GM23248 (cell line): Measurements from ENCODE around the gene ADCY5. TPM values are rescaled to one million over a fixed set of nuclear protein-coding genes. Genes with fewer than 3 reads are reported as not detected.

Experiments used
- DNase-seq: peaks from one replicate; pipeline ENCODE4 v3.0.0-alpha.2; 2015
- H2AFZ ChIP-seq: fragments of 200-600 bp; sonication (generic); 2 replicates; pipeline ENCODE4 v1.6.1; 2016; ENCODE audit warnings: antibody characterized with exemption
- H3F3A ChIP-seq: fragments of 200-600 bp; sonication (generic); 2 replicates; pipeline ENCODE4 v1.6.1; 2016; ENCODE audit warnings: mild to moderate bottlenecking, antibody characterized with exemption, mixed run types; ENCODE audit not compliant: insufficient read depth
- H3K27ac ChIP-seq: fragments of 200-600 bp; sonication (generic); 2 replicates; pipeline ENCODE4 v1.5.1; 2016; ENCODE audit warnings: mild to moderate bottlenecking
- H3K27me3 ChIP-seq: fragments of 200-600 bp; sonication (generic); replicated peaks from 2 replicates; pipeline ENCODE4 v1.6.1; 2016; ENCODE audit warnings: mild to moderate bottlenecking; ENCODE audit not compliant: insufficient read depth
- H3K36me3 ChIP-seq: fragments of 200-600 bp; sonication (generic); 2 replicates; pipeline ENCODE4 v1.6.1; 2016; ENCODE audit warnings: low read depth, mild to moderate bottlenecking
- H3K4me1 ChIP-seq: fragments of 200-600 bp; sonication (generic); 2 replicates; pipeline ENCODE4 v1.6.1; 2016; ENCODE audit warnings: mild to moderate bottlenecking; ENCODE audit not compliant: insufficient read depth
- H3K4me2 ChIP-seq: fragments of 200-600 bp; sonication (generic); one replicate; pipeline ENCODE4 v1.6.1; 2016; ENCODE audit warnings: mild to moderate bottlenecking; ENCODE audit not compliant: unreplicated experiment
- H3K4me3 ChIP-seq: fragments of 200-600 bp; sonication (generic); 2 replicates; pipeline ENCODE4 v1.5.1; 2016; ENCODE audit warnings: mild to moderate bottlenecking
- H3K79me2 ChIP-seq: fragments of 200-600 bp; sonication (generic); 2 replicates; pipeline ENCODE4 v1.6.1; 2016; ENCODE audit warnings: mild to moderate bottlenecking; ENCODE audit not compliant: insufficient read depth
- H3K9ac ChIP-seq: fragments of 200-600 bp; sonication (generic); 2 replicates; pipeline ENCODE4 v1.6.1; 2016; ENCODE audit warnings: mild to moderate bottlenecking
- H3K9me2 ChIP-seq: fragments of 200-600 bp; sonication (generic); 2 replicates; pipeline ENCODE4 v1.6.1; 2016; ENCODE audit warnings: mixed run types, mild to moderate bottlenecking, moderate library complexity; ENCODE audit not compliant: insufficient read depth
- H3K9me3 ChIP-seq: fragments of 200-600 bp; sonication (generic); one replicate; pipeline ENCODE4 v1.6.1; 2017; ENCODE audit warnings: low read depth
- H4K20me1 ChIP-seq: fragments of 200-600 bp; sonication (generic); 2 replicates; pipeline ENCODE4 v1.6.0; 2016; ENCODE audit not compliant: insufficient read depth
- EZH2 ChIP-seq: fragments of 200-600 bp; sonication (generic); IDR thresholded peaks from 2 replicates; pipeline ENCODE4 v1.6.1; 2018; ENCODE audit warnings: antibody characterized with exemption, mild to moderate bottlenecking; ENCODE audit not compliant: insufficient read depth, poor library complexity, severe bottlenecking
- EZH2phosphoT487 ChIP-seq: fragments of 200-600 bp; sonication (generic); IDR thresholded peaks from 2 replicates; pipeline ENCODE4 v1.6.1; 2018; ENCODE audit warnings: antibody characterized with exemption, moderate library complexity, mild to moderate bottlenecking, low read depth; ENCODE audit not compliant: insufficient read depth
- WGBS, 2 experiments: methylation state at CpG; one replicate each; pipeline ENCODE4 v1.1.6; 2015 to 2017; ENCODE audit warnings: low lambda C conversion rate in 2 of 2, low coverage in 1 of 2; ENCODE audit errors: missing lambda C conversion rate in 2 of 2; 5-methylcytosine and 5-hydroxymethylcytosine counted together
- in situ Hi-C: fragments of 300-500 bp; cut with MboI; formaldehyde crosslinking; loops from 2 replicates; pipeline ENCODE4 v1.15.0; 2020
- polyA plus RNA-seq: library from polyadenylated mRNA; unstranded; fragments of >200 nt; fragmentation: Nextera tagmentation; extraction: Ambion mirVana; gene quantifications from 2 replicates; pipeline ENCODE4 v1.2.1, GENCODE V29; 2016
- total RNA-seq: library from RNA; depleted of rRNA; stranded (reverse); fragments of >200 nt; shearing (Covaris generic); gene quantifications from 2 replicates; pipeline ENCODE4 v1.2.3, GENCODE V29; 2014

ADCY5 gene
- total and polyA plus RNA-seq, 2 experiments from 2014 or later: 0.09 to 1.2 TPM

GRCh38 chr3:123424999-123425712 lies 23.7 kb downstream of the ADCY5 start:
- H3K27ac ChIP-seq: no peak overlapping the region
- H3K79me2 ChIP-seq: no peaks in the 10 kb centered on the region
- no peaks in the 10 kb centered on the region for H3F3A ChIP-seq
- in situ Hi-C loops: no loop called here
- TF ChIP-seq EZH2 (no peak), EZH2phosphoT487 (no peak)
- H3K4me2 ChIP-seq: no peak overlapping the region
- no peak overlapping the region for H3K4me3 ChIP-seq
- WGBS, 2 experiments: 61 to 69% methylated on average over 7 to 8 of the region's 8 CpGs
- H3K27me3 ChIP-seq: peaks cover 8% of the 10 kb centered on the region
- H3K36me3 ChIP-seq: no peaks in the 10 kb centered on the region
- H3K9me3 ChIP-seq: no peaks in the 10 kb centered on the region
- H4K20me1 ChIP-seq: no peaks in the 10 kb centered on the region
- H3K9me2 ChIP-seq: no peaks in the 10 kb centered on the region
- no peak overlapping the region for H2AFZ ChIP-seq
- no peaks in the 10 kb centered on the region for H3K4me1 ChIP-seq
- no peak overlapping the region for H3K9ac ChIP-seq
- DNase-seq: no peak

- H3K79me2 ChIP-seq: no peaks in the 10 kb centered on the region
- H3K4me3 ChIP-seq: no peak overlapping the region
- H3K9me3 ChIP-seq: no peaks in the 10 kb centered on the region
- H2AFZ ChIP-seq: no peak overlapping the region
- H3F3A ChIP-seq: no peaks in the 10 kb centered on the region
- H3K9me2 ChIP-seq: no peaks in the 10 kb centered on the region
- H3K36me3 ChIP-seq: no peaks in the 10 kb centered on the region
- no peaks in the 10 kb centered on the region for H4K20me1 ChIP-seq
- no peak for TF ChIP-seq EZH2phosphoT487
- no peak for TF ChIP-seq EZH2
- no peak overlapping the region for H3K9ac ChIP-seq
- in situ Hi-C loops: no loop called here
- WGBS, 2 experiments: 26 to 31% methylated on average over 13 of the region's 13 CpGs
- no peaks in the 10 kb centered on the region for H3K4me1 ChIP-seq
- H3K4me2 ChIP-seq: no peak overlapping the region
- peaks cover 8% of the 10 kb centered on the region for H3K27me3 ChIP-seq
- DNase-seq: no peak
- no peak overlapping the region for H3K27ac ChIP-seq
Observed at GRCh38 chr3:123424321-123424998, 24.4 kb downstream of the ADCY5 start.

GRCh38 chr3:123423806-123424205 lies 25.1 kb downstream of the ADCY5 start:
- Histone ChIP-seq H3K4me1 (no peaks in the 10 kb centered on the region), H3K4me3 (no peak overlapping the region), H3K4me2 (no peak overlapping the region), H3K27me3 (peaks cover 8% of the 10 kb centered on the region), H2AFZ (no peak overlapping the region), H3K9ac (no peak overlapping the region), H4K20me1 (no peaks in the 10 kb centered on the region), H3K9me3 (no peaks in the 10 kb centered on the region), H3K9me2 (no peaks in the 10 kb centered on the region), H3K27ac (no peak overlapping the region), H3K79me2 (no peaks in the 10 kb centered on the region), H3K36me3 (no peaks in the 10 kb centered on the region), H3F3A (no peaks in the 10 kb centered on the region)
- 53 to 63% methylated on average over 7 of the region's 7 CpGs for WGBS, 2 experiments
- in situ Hi-C loops: no loop called here
- DNase-seq: no peak
- TF ChIP-seq EZH2phosphoT487 (no peak), EZH2 (no peak)

- no peaks in the 10 kb centered on the region for H3F3A ChIP-seq
- in situ Hi-C loops: no loop called here
Observed at GRCh38 chr3:123423031-123423430, 25.9 kb downstream of the ADCY5 start.

More at GRCh38 chr3:123423031-123423430, 25.9 kb downstream of the ADCY5 start:
- Histone ChIP-seq H3K4me3 (no peak overlapping the region), H3K4me2 (no peak overlapping the region), H3K9me2 (no peaks in the 10 kb centered on the region), H3K36me3 (no peaks in the 10 kb centered on the region), H3K27me3 (peaks cover 14% of the 10 kb centered on the region), H4K20me1 (no peaks in the 10 kb centered on the region), H3K27ac (no peak overlapping the region), H3K79me2 (no peaks in the 10 kb centered on the region), H3K4me1 (no peaks in the 10 kb centered on the region), H3K9ac (no peak overlapping the region), H3K9me3 (no peaks in the 10 kb centered on the region), H2AFZ (no peak overlapping the region)
- 85 to 87% methylated on average over 10 to 12 of the region's 12 CpGs for WGBS, 2 experiments
- no peak for TF ChIP-seq EZH2
- TF ChIP-seq EZH2phosphoT487: no peak
- no peak for DNase-seq
